ENCODE results near the gene MAGI2.
A peak's percentile ranks its signal among the peaks of the same experiment; 100 is the strongest.

Gene MAGI2

DNA sequence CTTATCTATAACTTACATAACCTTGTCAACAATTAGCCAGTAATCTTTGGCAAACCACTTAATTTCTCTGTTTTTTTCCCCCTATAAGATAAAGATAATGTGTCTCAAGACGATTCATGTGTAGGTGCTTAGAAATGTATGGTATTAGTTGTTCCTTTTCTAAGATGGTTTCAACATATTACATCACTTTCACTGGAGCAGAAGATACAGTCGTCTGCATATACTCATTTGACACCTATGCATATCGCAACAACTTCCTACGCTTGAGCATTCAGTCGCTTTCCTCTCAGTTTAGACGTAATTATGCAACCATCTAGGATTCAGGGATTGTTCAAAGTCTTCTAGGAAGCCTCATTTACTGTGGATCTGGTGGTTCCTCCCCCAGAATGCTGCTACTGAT lies 1258.2 kb downstream of the MAGI2 start:
- DNase-seq: no peak

DNA sequence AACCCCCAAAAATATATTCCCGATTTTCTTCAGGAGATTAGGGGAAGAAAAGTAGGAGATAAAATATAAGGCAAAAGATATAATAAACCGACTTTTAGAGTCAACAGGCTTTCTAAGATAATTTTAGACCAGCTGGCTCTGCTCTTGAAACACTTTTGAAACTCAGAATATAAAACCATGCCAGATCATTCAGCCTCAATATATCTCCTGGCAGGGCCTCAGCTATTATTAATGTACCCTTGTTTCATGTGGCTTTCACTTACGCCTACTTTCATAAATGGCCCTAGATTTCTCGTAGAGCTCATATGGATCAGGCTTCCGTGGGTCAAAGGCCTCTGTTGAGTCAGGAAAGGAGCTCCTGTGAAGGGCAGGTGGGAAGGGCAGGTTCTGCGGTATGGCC lies 1258.9 kb downstream of the MAGI2 start:
- no peak for DNase-seq

DNA sequence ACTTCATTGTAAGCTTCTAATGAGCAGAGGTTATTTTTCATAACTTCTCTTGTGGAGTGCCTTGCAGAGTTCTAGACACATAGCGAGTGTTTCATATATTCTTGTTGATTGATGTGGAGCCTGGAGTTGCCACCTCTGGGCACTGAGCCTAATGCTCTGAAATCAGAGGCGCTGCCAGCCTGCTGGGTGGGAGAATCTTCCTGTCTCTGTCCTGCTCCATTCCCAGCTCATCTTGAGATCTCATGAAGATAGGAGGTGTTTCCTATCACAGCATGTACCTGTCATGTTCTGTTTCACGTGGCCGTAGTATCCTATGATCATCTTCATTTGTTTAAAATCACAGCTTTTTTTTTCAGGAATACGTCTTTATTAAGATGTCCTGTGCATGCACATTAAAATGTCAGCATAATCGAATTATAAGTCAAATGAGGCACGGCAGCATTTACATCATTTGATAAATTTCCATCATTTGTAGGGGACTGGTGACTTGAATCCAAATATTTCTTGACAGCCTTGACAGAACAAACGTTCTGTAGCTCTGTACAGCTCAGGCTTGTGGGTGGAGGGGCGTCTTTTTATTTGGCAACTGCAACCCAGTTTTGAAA lies 1261.9 kb downstream of the MAGI2 start:
- no peak for DNase-seq

DNA sequence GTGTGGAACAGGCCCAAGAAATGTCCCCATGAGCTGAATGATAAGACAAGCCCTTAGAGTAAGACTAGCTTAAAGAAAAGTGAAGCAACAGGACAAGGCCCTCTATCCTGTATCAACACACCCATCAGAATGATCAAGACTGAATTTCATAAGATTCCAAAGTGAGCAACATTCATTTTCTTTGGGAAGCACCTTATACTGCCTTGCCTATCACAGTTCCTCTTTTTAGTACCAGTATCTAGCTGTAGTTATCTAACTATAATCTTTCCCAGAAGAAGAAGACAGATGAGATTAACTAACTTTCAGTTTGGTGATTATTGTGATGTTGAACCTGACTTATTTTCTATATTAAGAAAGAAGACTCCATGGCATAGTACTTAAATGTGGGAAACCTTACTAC lies 1263.7 kb downstream of the MAGI2 start:
- no peak for DNase-seq

DNA sequence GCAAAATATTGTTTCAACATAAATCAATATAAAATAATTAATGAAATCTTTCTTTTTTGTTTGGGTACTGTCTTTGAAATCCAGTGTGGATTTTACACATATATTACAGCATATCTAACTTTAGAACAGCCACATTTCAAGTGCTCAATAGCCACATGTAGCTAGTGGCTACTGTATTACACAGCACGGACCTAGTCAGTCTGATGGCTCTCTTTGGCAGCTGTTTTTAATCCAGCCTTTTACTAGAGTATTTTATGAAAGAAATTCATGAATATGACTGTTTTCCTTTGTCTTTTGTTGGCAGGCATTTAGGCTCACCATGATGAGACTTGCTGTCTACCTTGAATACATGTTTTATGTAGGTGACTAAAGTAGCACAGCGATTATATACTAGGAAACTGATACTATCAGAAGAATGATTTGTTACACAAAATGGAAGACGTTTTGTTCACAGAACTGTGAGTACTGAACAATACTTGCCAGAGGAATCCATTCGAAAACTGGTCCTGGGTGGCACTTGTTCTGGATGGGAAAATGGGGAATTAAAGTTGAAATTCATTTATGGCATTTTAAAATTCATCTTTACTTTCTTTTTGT lies 1268.2 kb downstream of the MAGI2 start:
- DNase-seq: no peak

DNA sequence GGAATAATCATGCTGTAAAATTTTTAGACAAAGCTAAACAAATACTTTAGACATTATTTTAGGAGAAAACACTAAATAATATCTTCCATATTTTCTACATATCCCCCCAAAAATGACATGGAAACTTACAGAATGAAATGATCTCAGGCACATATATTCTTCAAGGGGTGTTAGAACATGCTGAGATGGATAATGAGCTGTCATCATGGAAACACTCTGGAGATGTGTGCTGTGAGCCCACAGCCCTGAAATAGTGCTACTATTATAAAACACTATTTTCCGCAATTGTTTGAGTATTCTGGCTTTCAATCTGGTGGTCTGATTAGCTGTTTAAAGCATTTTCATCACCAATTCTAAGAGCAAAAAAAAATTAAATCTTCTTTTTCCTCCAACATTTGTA lies 1269.2 kb downstream of the MAGI2 start:
- DNase-seq: no peak

DNA sequence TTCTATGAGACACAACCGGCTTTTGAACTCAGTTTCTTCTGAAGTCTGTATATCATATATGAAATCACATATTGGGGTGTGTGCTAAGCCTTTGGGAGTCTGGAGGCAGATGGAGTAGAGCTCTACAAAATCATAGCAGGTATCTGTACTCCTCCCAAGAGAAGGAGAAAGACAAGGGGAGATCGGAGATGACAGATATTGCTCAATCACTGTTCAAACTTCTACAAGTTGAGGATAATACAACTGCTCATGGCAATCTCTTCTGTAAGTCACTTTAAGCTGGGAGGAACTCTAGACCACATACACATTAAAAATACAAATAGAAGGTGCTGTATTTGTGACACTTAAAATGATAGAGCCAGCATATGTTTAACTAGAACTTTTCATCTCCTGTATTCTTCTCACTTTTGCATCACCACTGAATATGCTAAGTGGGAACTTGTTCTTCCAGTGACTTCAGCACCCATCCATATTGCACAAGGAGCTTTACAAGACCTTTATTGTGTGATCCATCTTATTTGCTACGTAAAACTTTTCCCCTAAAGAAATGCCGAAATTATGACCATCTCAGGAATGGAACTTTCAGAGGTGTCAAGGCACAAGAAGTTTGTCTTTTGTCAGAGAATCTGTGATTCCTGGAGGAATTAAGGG lies 1273.5 kb downstream of the MAGI2 start:
- DNase-seq: no peak

DNA sequence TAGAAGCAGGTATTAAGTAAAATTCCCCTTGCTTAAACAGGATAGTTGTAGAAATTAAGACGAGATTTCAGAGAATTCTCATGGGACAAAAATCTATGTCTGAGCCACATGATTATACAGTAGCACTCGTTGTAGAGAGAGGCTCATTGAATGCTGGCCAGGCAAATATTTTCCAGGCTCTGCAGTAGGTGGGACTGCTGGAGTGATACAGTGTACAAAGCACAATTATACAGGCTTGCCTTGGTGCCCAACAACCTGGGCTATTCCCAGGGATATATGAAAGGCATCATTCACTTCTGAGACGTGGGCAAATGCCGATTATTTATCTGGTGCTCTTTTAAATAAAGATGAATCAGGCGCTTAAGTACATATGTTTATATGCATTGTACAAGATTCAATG lies 1274.3 kb downstream of the MAGI2 start:
- DNase-seq: peak; percentile 20 to 31

DNA sequence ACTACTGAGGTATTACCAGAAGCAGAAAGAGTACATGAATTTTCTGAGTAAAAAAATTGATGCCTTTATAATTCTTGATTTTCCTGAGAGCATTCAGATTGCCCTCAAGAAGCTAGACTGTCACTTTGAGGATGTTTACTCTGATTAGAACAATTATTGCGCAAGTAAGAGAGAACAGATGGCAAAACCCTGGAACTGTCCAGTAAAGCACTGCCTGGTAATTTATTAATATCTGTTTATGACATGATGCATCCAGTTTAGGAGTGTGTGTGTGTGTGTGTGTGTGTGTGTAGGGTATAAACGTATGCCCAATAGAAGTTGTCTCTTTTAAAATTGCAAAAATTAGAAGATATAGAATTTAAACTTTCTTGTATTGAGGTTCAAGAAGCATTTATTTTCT lies 1275.1 kb downstream of the MAGI2 start:
- DNase-seq: no peak

DNA sequence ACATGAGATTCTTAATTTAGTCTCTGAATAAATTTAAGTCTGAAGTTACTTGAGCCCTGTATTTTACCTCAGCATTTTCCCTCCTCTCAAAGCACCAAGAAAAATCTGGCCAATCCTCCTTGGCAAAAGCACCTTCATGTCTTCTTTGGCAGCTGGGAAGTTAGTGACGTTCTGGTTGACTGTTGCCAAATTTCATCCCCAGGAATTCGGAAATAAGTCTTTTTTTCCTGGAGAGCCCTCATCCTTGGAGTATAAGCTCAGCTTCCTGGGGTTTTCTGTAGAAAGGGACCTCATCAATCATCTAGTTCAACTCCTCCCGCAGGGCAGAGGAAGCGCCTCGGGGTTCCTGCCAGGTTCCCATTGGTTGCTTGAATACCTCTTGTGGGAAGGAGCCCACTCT lies 1277.3 kb downstream of the MAGI2 start:
- no peak for DNase-seq

DNA sequence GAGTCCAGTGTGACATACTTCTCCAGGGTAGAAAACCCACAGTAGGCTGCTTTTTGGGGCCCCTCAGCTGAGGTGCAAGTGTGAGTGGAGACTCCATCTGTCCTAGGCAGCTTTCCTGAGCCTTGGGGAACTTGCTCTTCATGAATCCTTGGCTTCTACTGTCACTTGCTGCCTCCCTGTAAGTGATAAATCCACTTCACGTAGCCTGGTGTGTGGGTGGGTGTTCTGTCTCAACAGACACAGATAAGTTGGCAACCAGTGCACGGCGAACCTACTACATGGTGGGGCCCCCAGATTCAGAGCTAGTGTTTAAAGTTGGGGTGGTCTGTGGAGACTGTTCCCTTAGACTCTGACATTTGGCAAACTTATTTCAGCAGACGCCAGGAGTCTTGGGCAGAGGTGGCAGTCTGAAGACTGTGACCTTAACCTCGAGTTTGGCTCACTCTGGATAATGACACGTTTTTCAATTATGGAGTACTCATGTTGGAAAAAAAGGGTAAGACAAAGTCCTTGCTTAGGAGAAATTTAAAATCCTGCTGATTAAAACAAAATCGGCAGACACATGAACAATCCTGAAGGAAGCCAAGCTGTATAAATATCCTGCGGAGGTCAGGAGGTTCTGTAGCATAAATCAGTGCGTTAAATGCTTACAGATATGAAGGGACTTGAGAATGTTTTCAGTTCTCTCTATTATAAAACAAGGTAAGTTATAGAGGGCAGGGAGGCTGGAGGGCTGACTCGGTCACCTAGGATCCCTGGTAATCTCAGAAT lies 1278.0 kb downstream of the MAGI2 start:
- no peak for DNase-seq

DNA sequence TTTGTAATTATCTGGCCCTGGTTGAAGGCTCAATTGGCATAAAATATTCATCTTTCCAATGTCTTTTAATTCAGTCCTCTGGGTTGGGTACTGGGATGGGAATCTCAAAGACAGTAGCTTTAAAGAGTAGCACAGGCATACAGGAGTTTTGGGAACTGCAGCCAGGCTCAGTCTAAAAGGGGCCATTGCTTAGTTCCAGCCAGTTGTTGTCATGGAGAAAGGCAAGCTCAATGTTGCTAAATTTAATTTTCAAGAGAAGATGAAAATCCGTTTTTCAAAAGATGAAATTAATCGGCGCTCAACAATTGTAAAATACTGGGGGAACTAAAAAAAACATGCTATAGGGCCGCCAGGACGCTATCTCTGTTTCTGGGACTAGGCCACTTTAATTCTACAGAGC lies 1279.8 kb downstream of the MAGI2 start:
- DNase-seq: no peak

DNA sequence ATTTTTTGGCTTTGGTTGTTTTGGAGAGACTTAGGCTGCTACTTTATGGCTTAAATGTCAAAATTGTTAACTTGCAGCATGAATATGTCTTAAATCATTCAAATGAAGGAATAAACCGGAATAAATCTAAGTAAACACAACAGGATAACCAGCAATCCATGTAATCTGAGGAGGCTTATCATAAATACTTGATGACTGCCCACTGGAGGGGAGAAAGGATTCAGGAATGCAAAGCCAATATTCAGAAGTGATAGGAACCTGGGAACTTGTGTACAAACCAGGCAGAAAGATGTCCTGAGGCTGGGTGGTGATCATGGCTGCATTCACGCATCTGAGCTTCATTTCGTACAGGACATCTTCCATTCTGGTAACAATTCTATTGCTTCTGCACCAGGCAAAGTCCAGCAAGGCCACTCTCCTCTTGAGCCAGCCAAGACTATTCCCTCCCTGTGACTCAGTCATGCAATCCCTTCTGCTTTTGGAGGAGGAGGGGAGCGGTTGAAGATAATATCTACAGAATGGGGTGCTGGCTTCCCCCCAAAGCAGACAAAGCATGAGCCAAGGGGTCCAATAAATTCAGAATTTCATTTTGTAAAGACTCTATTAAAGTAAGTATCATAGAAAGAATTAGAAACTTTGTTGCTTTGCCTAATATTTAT lies 1280.4 kb downstream of the MAGI2 start:
- DNase-seq: no peak

DNA sequence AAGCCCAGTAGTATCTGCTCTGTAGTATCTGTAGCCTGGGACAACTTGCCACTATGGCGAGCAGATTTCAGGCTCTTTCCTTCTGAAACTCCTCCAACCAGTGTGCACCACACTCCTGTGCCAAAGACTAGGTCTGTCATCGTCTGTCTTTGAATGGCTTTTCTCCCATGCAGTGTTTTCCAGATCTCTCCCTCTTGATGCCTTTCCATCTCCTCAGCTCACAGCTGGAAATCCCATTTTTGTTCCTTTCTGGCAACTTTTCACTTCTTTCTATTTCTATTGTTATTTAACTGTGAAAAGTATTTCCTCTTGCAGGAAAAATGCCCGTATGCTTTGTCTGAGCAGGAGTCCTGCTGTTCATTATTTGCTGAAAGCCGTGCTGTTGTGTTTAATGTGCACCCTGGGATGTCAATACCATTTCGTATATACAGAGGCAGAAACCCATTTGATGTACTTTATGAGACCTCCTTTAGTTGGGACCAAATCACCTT lies 1281.2 kb downstream of the MAGI2 start:
- no peak for DNase-seq

DNA sequence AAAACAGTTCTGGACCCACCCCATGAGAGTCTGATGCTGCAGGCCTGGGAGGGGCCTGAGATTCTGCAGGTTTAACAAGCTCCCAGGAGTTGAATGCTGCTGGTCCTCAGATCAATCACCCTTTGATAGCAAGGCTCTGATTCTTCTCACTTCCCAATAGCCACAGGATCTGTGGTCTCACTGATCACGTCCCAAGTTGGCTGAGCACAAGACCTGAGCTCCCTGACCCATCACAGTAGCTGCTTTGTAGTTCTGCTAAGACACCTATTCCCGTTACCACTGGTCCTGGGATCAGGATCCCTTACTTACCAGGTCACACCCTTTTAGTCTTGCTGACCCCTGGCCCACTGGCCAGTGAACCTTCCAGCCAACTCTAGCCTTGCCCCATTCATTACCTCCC lies 1282.1 kb downstream of the MAGI2 start:
- no peak for DNase-seq

DNA sequence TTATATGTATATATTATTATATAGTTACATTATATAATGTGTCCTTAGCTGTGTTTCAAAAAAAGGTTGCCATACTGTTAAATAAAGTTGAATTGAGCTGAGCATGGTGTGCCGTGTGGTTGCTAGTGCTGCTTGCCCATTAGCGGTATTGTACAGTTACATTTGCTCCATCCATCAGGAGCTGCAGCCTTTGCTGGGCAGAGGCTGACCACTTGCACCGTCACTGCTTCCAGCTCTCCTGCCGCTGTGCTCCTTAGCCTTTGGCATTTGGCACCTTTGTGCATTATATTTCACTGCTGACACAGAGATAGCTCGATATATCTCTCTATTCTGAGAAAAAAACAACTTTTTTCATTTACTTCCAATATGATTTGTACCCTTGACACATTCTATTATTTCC lies 1282.7 kb downstream of the MAGI2 start:
- no peak for DNase-seq

DNA sequence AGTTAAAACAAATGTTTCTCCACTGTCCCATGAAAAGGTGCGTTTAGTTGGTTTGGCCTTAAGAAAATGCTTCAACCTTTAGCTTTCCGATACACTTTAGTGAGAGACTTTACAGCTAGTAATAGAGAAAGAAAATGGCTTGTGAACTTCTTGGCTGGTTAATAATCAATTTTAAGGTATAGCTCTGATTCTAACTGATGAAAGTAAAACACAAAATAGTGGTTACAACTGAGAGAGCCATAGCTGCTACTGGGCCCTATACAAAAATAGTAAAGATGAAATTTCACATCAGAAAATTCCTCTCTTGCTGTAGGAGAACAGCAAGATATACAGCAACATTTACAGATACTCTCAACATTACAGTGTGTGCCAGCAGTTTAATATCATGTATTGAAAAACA lies 1283.5 kb downstream of the MAGI2 start:
- DNase-seq: no peak

DNA sequence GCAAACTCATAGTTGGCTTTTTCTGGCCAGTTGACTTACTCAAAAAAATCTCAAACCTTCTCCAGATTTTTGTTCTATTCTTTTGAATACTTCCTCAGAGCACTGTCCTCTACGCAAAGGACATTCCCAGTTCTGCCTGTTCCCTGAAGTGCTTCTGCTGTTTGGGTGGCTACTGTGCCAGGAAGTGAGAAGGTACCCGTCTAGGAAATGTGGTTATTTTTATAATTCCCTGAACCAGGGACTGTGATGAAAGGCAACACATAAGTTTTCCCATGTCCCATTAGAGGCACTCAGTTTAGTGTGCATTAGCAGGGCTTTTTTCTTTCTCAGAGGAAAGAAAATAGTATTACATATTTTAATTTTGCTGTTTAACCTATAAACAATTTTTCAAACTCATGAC lies 1284.6 kb downstream of the MAGI2 start:
- DNase-seq: no peak

DNA sequence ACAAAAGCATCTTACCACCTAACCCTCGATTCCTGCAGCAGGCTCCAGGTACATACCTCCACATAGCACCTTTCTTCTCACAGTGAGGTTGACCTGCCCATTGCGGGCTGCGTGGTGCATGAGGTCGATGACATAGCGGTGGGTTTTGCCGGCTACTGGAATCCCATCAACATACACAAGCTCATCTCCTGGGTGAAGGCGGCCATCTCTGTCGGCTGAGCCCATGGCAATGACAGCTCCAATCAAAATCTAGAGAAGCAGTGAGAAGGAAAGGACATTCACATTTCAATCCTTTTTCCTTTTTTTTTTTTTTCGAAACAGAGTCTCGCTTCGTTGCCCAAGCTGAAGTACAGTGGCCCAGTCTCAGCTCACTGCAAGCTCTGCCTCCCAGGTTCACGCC lies 1285.6 kb downstream of the MAGI2 start:
- DNase-seq: no peak

DNA sequence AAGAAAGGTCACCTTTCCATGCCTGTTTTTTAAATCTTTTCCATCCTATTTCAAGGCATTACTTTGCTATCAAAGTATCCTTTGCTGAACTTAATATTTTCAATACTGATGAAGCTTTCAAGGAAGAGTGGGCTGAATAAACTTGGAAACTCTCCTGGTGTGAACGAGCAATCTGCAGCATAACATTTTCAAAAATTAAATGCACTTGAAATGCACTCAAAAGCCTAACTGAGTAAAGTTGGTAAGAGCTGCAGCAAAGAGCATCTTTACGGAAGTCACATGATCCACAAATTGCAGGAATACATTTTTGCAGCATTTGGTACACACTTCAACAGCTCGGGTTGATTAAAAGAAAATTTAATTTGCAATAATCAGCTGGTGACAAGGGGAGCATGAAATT lies 1287.6 kb downstream of the MAGI2 start:
- DNase-seq: no peak

DNA sequence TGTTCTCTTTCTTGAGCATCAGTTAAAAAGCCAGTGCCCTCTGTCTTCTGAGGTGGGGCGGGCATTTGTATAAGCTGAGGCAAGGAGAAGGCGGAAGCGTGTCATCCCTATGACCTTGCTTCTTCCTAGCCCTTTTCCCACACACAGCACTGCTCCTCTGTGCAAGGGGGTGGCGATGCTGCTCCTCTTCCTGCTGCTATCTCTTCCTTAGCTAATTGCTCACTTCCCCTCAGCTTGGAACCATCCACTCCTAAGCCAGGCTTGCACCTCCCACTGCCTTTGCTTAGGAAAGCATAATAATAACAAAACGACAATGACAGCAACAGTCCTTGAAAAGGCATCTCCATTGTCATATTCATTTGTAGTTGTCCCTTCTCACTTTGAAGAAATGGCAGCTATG lies 1288.0 kb downstream of the MAGI2 start:
- DNase-seq: no peak

DNA sequence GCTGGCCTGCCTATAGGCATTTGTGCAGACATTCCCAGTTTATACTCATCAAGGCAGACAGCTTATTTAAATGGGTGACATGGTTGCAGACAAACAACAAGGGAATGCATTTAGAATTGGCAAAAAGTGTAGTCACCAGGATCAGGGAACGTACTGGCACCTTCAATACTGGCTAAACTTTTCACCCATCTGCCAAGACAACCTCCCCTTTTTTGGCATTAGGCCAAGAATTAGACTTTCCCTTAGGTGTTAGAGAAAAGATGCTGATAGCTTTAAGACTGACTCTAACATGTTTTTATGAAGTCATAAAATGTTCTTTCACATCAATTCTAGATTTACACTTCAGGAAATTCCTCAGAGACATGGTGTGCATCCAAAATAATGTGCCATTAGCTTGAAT lies 1289.0 kb downstream of the MAGI2 start:
- no peak for DNase-seq

DNA sequence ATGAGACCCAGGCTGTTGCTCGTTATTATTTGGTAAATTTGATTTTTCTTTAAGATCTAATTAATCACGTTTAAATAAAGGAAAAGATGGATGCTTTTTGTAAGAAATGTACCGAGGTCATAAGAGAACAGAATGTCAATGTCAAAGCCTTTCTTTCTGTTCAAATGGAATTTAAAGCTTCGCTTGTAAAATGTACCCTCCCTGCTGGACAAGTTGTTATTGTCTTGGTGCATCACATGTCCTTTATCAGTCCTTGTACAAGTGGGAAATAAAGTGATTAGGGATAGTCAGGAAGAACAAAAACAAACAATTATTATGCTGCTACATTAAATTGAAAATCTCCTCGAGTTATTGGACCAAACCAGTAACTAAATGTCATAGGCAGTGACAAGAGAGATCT lies 1291.7 kb downstream of the MAGI2 start:
- no peak for DNase-seq
